Measurements from ENCODE around the gene PARD6B. TPM values are rescaled to one million over a fixed set of nuclear protein-coding genes. Genes with fewer than 3 reads are reported as not detected.
"Not testable (repeated sequence)": the region's sequence is repeated elsewhere in the genome, so short reads cannot be mapped to it uniquely, and the experiment has no call there.

The PARD6B gene
- total and polyA plus RNA-seq, 2 donors (not counting 1 experiment from before 2014, with no cell fraction given) = 0.91 to 6.0 TPM

- no CpG with 5 or more reads among the region's 2 CpGs for WGBS (ENCODE audit: insufficient coverage)
- no peaks in the 10 kb centered on the region for H3K9me3 Mint-ChIP-seq (ENCODE audit: insufficient read depth)
- intact Hi-C loops (cut with micrococcal nuclease) = no loop called here
- no peaks in the 10 kb centered on the region for H3K4me1 Mint-ChIP-seq
- Histone ChIP-seq H3K27ac (ENCODE audit: low read length in 2 of 2) (no peak overlapping the region), H3K27me3 (replicated peaks in 1 of 4; ENCODE audit: control extremely low read depth in 1 of 4, control insufficient read depth in 3 of 4, insufficient read depth in 4 of 4, low read length in 3 of 4) (peaks cover 0 to 3% (median 0%) of the 10 kb centered on the region in 4 experiments), H3K4me1 (ENCODE audit: control insufficient read depth in 2 of 2, insufficient read depth in 2 of 2, low read length in 2 of 2) (no peaks in the 10 kb centered on the region), H4K20me1 (ENCODE audit: control insufficient read depth, insufficient read depth, low read length, poor library complexity, severe bottlenecking) (no peaks in the 10 kb centered on the region), H3K4me2 (replicated peaks; ENCODE audit: low read depth, low read length, poor library complexity, severe bottlenecking) (no peak overlapping the region), H3K4me3 (ENCODE audit: control extremely low read depth in 1 of 5, extremely low read depth in 1 of 5, insufficient read depth in 1 of 5, low read depth in 2 of 5, low read length in 4 of 5) (no peak overlapping the region), H3K79me2 (ENCODE audit: control insufficient read depth, insufficient read depth, low read length) (no peaks in the 10 kb centered on the region), H3K9me3 (ENCODE audit: control extremely low read depth in 1 of 3, control insufficient read depth in 2 of 3, insufficient read depth in 1 of 3, low read length in 2 of 3) (no peaks in the 10 kb centered on the region), H2AFZ (ENCODE audit: insufficient read depth, low read depth, low read length, poor library complexity, severe bottlenecking) (no peak overlapping the region), H3K36me3 (replicated peaks in 1 of 2; ENCODE audit: control extremely low read depth in 1 of 2, control insufficient read depth in 1 of 2, extremely low read depth in 1 of 2, insufficient read depth in 2 of 2, low read length in 1 of 2) (no peaks in the 10 kb centered on the region), H3K9ac (ENCODE audit: low read length) (no peak overlapping the region)
- H3K4me3 Mint-ChIP-seq = no peak overlapping the region
- DNase-seq (no peak), ATAC-seq (ENCODE audit: low read depth) (no peak)
- POLR2A ChIA-PET = no interaction called here
- TF ChIP-seq EZH2 (IDR thresholded peaks at IDR 0.05; ENCODE audit: borderline replicate concordance, insufficient read depth, low read depth, low read length, poor library complexity, severe bottlenecking) = no peak
- TF ChIP-seq, protein P1, sequence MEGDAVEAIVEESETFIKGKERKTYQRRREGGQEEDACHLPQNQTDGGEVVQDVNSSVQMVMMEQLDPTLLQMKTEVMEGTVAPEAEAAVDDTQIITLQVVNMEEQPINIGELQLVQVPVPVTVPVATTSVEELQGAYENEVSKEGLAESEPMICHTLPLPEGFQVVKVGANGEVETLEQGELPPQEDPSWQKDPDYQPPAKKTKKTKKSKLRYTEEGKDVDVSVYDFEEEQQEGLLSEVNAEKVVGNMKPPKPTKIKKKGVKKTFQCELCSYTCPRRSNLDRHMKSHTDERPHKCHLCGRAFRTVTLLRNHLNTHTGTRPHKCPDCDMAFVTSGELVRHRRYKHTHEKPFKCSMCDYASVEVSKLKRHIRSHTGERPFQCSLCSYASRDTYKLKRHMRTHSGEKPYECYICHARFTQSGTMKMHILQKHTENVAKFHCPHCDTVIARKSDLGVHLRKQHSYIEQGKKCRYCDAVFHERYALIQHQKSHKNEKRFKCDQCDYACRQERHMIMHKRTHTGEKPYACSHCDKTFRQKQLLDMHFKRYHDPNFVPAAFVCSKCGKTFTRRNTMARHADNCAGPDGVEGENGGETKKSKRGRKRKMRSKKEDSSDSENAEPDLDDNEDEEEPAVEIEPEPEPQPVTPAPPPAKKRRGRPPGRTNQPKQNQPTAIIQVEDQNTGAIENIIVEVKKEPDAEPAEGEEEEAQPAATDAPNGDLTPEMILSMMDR (IDR thresholded peaks at IDR 0.05) = no peak
- no peak overlapping the region for H3K27ac Mint-ChIP-seq
- CTCF ChIA-PET = interaction anchor here (0.7 kb wide), 1 partner anchor 38 kb away, joined by 3 read pairs; no protein-coding TSS in a partner anchor
- peaks cover 18% of the 10 kb centered on the region for H3K27me3 Mint-ChIP-seq
Observed at GRCh38 chr20:50777373-50777772, 46.0 kb downstream of the PARD6B start.

DNA sequence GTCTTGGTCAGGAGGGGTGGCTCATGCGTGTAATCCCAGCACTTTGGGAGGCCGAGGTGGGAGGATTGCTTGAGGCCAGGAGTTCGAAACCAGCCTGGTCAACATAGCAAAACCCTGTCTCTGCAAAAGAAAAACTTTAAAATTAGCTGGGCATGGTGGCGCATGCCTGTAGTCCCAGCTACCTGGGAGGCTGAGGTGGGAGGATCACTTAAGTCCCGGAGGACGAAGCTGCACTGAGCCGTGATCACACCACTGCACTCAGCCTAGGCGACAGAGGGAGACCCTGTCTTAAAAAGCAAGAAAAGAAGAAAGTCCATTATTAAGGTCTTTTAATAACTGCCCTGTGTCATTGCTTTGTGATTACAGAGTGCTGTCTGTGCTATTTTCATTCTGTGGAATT lies 47.6 kb downstream of the PARD6B start:
- POLR2A ChIA-PET; ATAC-seq (ENCODE audit: low read depth); H3K4me1 Mint-ChIP-seq: not testable (repeated sequence)

More for the DNA sequence above, 47.6 kb downstream of the PARD6B start:
- H3K27me3 Mint-ChIP-seq = peaks cover 18% of the 10 kb centered on the region
- H3K4me2 ChIP-seq (replicated peaks; ENCODE audit: low read depth, low read length, poor library complexity, severe bottlenecking); H3K9me3 ChIP-seq (ENCODE audit: control extremely low read depth in 1 of 3, control insufficient read depth in 2 of 3, insufficient read depth in 1 of 3, low read length in 2 of 3); H4K20me1 ChIP-seq (ENCODE audit: control insufficient read depth, insufficient read depth, low read length, poor library complexity, severe bottlenecking); H3K27me3 ChIP-seq (replicated peaks in 1 of 4; ENCODE audit: control extremely low read depth in 1 of 4, control insufficient read depth in 3 of 4, insufficient read depth in 4 of 4, low read length in 3 of 4); H3K9ac ChIP-seq (ENCODE audit: low read length); H3K27ac Mint-ChIP-seq; H2AFZ ChIP-seq (ENCODE audit: insufficient read depth, low read depth, low read length, poor library complexity, severe bottlenecking); H3K4me3 Mint-ChIP-seq; H3K9me3 Mint-ChIP-seq (ENCODE audit: insufficient read depth); DNase-seq; H3K27ac ChIP-seq (ENCODE audit: low read length in 2 of 2); H3K79me2 ChIP-seq (ENCODE audit: control insufficient read depth, insufficient read depth, low read length); H3K36me3 ChIP-seq (replicated peaks in 1 of 2; ENCODE audit: control extremely low read depth in 1 of 2, control insufficient read depth in 1 of 2, extremely low read depth in 1 of 2, insufficient read depth in 2 of 2, low read length in 1 of 2); H3K4me1 ChIP-seq (ENCODE audit: control insufficient read depth in 2 of 2, insufficient read depth in 2 of 2, low read length in 2 of 2); H3K4me3 ChIP-seq (ENCODE audit: control extremely low read depth in 1 of 5, extremely low read depth in 1 of 5, insufficient read depth in 1 of 5, low read depth in 2 of 5, low read length in 4 of 5); intact Hi-C loops (cut with micrococcal nuclease): not testable (repeated sequence)
- CTCF ChIA-PET = interaction anchor here (0.6 to 1.7 kb wide), 5 partner anchors 9 to 765 kb away, joined by 3 to 6 read pairs (median 4); no protein-coding TSS in a partner anchor
- WGBS (ENCODE audit: insufficient coverage) = 98% methylated on average over 7 of the region's 8 CpGs
